Fibroblast of mammary gland (primary cell): ENCODE data around the gene RFPL1.
"Not testable (repeated sequence)": the region's sequence is repeated elsewhere in the genome, so short reads cannot be mapped to it uniquely, and the experiment has no call there.

Experiments used
- DNase-seq: peaks from one replicate; pipeline ENCODE4 v3.0.0-alpha.2; 2010; ENCODE audit warnings: low read depth
- H3K4me3 ChIP-seq: 2 replicates; pipeline ENCODE4 v1.5.1; 2011; ENCODE audit warnings: low read depth, mild to moderate bottlenecking, low read length, moderate library complexity; ENCODE audit not compliant: control insufficient read depth
- CTCF ChIP-seq: conservative IDR thresholded peaks from 2 replicates; pipeline ENCODE4 v1.5.1; 2011; ENCODE audit warnings: low read depth, low read length, inconsistent platforms; ENCODE audit not compliant: control insufficient read depth, insufficient read depth

RFPL1 gene

DNA sequence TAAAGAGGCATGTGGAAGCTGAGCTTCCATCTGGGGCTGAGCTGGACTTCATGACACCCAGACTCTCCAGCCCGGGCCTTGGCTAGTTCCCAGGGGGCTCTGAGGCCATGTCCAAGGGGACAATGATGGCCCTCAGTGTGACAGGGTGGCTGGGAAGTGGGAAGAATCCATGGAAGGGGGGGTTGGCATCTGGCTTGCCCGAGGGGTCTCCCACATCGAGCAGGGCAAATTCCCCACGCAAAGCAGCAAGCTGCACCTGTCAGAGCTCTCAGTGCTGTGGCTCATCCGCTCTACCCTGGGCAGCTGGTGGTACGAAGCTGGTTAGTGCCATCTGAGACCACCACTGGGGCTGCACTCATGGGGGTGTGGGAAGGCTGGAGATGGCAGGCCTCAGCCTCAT lies 40.6 kb upstream of the RFPL1 start:
- no peak for DNase-seq
- no peak for TF ChIP-seq CTCF
- no peak overlapping the region for H3K4me3 ChIP-seq

- DNase-seq = no peak
- no peak overlapping the region for H3K4me3 ChIP-seq
- no peak for TF ChIP-seq CTCF
Measured at GRCh38 chr22:29400576-29400975, 37.8 kb upstream of the RFPL1 start.

- H3K4me3 ChIP-seq, DNase-seq: not testable (repeated sequence)
Measured at GRCh38 chr22:29401538-29401937, 36.8 kb upstream of the RFPL1 start.

DNA sequence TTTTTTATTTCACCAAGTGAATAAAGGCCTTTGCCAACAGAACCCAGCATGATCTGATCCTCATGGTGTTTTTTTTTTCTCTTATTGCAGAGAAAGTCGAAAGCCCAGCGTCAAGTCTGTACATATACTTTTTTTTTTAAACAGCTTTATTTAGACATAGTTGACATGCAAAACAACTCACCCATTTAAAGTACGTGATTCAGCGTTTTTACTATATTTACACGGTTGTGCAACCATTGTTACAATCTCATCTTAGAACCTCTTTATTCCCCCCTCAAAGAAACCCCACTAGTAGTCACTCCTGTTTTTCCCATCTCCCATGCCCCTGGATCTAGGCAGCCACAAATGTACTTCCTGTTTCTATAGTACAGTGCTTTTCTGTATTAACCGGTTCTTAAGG lies 29.4 kb upstream of the RFPL1 start:
- no peak for DNase-seq
- no peak overlapping the region for H3K4me3 ChIP-seq
- no peak for TF ChIP-seq CTCF

- not testable (repeated sequence) for H3K4me3 ChIP-seq, DNase-seq
Measured at GRCh38 chr22:29411569-29412211, 26.7 kb upstream of the RFPL1 start.

DNA sequence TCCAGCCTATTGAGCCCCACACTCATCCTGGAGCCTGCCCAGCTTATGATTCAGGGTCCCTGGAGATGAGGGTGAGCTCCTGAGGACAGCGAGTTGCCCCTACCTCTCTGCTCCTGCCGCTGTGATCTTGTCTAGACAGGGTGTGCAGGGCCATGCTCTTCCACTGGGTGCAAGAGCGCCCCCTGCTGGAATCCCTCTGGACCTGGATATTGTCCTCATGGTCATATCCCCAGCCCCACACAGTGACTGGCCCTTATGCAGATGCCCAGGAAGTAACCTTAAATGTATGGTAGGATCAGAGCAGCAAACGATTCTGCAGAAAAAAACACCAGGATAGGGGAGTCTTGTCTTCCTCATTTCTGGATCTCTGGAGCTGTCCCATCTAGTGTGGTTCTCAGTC lies 25.6 kb upstream of the RFPL1 start:
- peak; percentile 4 for DNase-seq
- TF ChIP-seq CTCF = peak; percentile 38
- H3K4me3 ChIP-seq = not testable (repeated sequence)

DNA sequence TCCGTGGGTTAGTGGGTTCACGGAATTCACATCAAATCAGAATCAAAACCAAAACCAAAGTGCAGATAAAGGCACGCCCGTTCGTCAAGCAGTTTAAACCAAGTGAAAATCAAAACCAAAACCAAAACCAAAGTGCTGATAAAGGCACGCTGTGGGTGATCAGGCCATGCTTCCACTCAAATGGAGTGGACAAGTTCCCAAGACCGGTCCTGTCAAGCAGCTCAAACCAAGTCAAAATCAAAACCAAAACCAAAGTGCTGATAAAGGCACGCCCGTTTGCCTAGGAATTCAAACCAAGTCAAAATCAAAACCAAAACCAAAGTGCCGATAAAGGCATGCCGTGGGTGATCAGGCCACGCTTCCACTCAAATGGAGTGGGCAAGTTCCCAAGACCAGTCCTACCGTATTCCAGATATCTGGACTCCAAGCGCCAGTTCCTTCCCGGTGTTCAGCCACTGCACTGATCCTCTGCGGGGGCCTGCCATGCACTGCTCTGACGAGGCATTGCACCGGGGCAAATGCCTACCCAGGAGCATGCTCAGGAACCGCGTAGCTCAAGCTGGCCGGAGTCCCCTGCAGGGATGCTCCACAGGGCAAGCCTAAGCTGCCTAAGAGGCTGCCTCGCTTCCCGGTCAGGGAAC lies 23.3 kb upstream of the RFPL1 start:
- DNase-seq = peak; percentile 36
- peak overlapping the region; percentile 48 for H3K4me3 ChIP-seq

GRCh38 chr22:29418704-29419103 lies 19.7 kb upstream of the RFPL1 start:
- H3K4me3 ChIP-seq, DNase-seq: not testable (repeated sequence)

DNA sequence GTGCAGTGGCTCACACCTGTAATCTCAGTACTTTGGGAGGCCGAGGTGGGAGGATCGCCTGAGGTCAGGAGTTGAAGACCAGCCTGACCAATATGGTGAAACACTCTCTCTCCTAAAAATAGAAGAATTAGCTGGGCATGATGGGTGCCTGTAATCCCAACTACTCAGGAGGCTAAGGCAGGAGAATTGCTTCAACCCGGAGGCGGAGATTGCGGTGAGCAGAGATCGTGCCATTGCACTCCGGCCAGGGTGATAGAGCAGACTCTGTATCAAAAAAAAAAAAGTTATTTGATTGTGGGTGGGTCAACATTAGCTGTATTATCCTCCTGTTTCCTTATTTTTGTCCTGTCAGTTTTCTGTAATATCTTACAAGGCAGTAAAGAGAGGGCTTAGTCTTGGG lies 11.9 kb upstream of the RFPL1 start:
- no peak overlapping the region for H3K4me3 ChIP-seq
- no peak for TF ChIP-seq CTCF
- DNase-seq = no peak
